22Rv1 (cell line): ENCODE results near the gene TREML4.

Experiments used
- CTCF ChIP-seq: fragments of 450-650 bp; IDR thresholded peaks from 2 replicates; pipeline ENCODE4 v1.5.1; 2017; ENCODE audit warnings: mild to moderate bottlenecking
- ZFX ChIP-seq: fragments of 450-650 bp; IDR thresholded peaks from 2 replicates; pipeline ENCODE4 v1.6.1; 2017; ENCODE audit warnings: antibody characterized with exemption, borderline replicate concordance

- TF ChIP-seq CTCF (no peak), ZFX (no peak)
Observed at GRCh38 chr6:41197234-41197633, 30.9 kb upstream of the TREML4 start.
